NCI-H510A (cell line): ENCODE data around the gene GPR3.

ENCODE experiments used
- DNase-seq: peaks from one replicate; lab custom pipeline; 2025; lab: John Stamatoyannopoulos, UW

Gene GPR3

DNA sequence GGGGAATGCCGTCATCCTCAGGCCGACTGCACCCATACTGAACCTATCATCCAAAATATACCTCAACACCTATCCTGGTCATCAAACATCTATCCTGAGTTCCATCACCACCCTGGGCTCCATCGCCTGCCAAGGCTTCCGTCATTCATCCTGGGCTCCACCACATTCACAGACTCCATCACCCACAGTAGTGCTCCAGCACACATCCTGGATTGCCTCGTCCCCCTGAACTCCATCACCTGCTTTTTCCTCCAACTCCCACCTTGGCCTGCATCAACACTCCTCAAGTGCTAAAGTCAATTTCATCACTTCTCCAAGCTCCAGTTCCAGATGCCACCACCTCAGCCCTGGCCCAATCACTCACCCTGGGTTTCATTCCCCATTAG, 33.5 kb upstream of the GPR3 start:
- DNase-seq = no peak

DNA sequence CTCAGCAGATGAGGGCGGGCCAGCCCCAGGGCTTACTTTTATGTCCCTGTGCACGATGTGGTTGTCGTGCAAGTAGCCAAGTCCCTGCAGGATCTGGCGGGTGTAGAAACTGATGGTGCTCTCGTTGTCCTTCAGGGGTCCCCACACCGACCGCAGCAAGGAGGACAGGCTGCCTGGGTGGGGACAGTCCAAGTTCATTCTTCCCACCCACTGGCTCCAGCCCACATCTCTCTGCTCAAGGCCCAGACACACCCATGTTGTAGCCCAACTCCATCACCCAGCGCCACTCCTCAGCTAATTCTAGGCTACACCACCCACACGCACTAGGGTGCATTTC, 32.6 kb upstream of the GPR3 start:
- no peak for DNase-seq

GRCh38 chr1:27360159-27361043, 32.0 kb upstream of the GPR3 start:
- no peak for DNase-seq

DNA sequence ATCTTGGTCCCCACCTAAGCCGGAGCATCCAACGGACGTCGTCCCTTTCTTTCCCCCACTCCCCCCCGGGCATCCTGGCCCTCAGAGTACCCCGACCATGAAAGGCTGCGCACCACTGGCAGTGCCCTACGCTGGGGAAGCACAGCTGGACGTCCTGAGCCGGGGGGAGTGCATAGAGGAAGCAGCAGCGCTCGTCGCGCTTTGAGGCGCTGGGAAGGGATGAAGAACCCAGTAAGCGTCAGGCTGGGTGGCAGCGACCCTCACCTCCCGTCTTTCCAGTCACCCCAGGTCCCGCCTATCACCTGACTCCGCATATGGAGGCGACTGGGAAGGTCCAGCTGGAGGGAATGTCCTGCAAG, 31.4 kb upstream of the GPR3 start:
- no peak for DNase-seq

GRCh38 chr1:27361553-27361952, 30.9 kb upstream of the GPR3 start:
- DNase-seq = no peak

- no peak for DNase-seq
Measured at GRCh38 chr1:27363766-27364695, 28.4 kb upstream of the GPR3 start.

GRCh38 chr1:27364696-27365371, 27.6 kb upstream of the GPR3 start:
- no peak for DNase-seq

DNA sequence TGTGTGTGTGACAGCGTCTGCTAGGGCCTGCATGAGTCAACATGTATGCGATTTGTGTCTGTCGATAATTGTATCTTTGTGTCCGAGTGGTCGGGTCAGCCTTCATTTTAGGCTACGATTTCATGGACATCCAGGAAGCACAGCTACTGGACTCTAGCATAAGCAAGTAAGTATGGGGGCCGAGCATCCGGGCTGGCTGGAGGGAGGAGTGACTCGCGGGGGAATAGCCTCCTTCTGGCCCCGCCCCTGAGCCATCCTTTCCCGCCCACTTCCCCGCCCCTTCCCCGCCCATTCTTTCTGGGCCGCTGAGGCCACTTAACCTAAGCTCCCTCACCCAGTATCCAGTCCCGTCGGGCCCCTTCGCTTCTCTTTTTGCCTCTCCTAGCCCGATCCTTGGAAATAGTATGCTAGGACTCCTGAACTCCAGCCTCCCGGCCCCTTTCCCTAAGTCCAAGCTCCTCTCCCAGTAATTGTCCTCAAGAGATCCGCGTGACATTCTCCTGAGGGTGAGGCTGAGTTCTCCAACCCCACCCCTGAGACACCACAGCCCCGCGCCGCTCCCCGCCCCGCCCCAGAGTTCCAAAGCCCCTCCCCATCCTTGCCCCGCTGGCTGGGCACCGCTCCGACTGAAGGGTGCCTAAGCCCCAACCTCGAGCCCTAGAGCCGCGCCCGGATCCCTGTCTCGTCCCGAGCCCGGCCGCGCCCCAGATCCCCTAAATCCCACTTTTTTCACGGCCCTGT, 26.9 kb upstream of the GPR3 start:
- peak; percentile 74 for DNase-seq

DNA sequence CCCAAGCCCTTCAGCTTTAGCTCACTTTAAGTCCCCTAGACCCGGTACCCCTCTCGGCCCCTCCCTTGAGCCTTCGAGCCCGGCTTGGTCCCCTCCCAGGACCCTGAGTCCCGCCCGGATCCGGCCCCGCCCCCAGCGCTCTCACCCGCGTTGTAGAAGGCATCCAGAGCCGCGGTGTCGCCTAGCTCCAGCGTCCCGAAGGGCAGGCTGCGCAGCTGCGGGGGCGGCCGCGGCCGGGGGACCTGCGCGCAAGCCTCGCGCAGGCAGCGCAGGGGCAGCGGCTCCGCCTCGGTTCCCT, 26.4 kb upstream of the GPR3 start:
- peak; percentile 65 for DNase-seq

- peak; percentile 81 for DNase-seq
Measured at GRCh38 chr1:27366411-27367159, 25.8 kb upstream of the GPR3 start, which contains the start of gene MAP3K6. Gene MAP3K6, minus strand, starts transcription at chr1:27366961. Its CDS starts 364 bp downstream, at chr1:27366597.

DNA sequence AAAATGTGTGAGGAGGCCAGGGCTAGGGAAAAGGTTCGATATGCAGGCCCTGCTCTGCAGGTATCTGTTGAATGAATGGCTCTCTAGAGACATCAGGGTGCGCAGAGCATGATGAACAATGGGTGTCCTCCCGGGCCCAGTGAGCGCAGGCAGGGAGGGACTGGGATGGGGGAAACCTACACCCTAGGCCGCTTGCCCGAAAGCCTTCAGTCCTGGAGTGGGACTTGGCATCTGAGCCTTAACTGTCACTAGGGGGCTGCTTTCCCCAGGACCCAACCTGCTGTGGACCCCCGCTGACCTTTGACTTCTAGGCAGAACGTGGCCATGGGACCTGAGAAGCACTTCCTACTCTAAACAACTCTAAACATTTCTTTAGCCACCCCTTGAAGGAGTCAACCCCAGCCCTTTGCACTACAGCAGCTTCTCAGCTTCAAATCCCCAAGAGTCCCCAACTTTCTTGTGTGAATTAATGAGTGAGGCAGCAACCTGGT, 25.2 kb upstream of the GPR3 start:
- DNase-seq = no peak

DNA sequence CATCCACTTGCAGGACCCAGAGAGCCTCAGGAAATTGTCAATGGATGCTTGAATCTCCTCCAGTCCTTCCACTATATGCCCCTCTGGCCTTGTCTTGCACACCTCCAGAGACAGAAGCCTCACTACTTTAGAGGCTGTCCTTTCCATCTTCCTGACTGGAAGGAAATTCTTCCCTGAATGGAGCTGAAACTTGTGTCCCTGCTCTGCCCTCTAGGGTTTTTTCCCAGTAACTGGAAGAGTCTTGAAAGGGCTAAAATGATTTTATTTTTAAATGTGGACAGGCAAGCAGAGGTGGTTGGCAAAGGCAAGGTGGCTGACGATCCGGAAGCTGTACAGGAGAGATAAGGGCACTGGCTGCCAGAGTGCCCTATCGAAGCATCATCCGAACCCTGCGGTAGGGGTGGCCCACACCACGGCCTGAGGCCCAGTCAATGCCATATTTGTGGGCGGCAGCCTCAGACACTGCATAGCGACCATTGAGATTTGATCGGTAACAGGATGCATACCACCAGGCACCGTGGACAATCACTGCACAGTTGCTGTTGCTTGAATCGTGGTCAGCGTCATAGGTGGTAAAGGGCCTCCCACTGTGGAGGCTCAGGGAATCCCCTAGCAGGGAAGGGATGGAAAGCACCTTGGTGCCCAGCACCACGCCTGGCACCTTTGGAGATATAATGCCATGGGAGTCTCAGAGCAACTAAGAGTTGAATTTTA, 23.4 kb upstream of the GPR3 start:
- no peak for DNase-seq

DNA sequence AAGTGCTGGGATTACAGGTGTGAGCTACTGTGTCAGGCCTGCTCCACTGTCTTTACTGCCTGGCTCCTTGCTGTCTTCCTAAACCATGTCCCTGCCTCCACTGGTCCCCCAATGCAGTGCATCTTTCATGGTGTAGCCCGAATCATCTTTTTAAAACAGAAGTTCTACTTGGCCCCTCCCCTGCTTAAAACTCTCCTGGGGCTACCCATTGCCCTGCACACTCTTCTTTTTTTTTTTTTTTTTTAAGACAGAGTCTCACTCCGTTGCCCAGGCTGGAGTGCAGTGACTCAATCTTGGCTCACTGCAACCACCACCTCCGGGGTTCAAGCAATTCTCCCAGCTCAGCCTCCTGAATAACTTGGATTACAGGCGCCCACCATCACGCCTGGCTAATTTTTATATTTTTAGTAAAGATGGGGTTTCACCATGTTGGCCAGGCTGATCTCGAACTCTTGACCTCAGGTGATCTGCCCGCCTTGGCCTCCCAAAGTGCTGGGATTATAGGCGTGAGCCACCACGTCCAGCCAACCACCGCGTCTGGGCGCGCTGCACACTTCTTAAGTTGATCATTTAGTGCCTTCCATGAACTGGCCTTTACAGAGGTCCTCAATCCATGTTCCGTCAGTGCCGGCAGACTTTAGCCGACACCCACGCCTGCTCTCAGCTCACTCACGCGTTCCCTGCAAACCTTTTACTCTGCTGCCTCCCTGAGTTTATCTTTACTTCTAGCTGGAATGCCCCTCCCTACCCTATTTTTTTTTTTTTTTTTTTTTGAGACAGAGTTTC, 20.2 kb upstream of the GPR3 start:
- no peak for DNase-seq

DNA sequence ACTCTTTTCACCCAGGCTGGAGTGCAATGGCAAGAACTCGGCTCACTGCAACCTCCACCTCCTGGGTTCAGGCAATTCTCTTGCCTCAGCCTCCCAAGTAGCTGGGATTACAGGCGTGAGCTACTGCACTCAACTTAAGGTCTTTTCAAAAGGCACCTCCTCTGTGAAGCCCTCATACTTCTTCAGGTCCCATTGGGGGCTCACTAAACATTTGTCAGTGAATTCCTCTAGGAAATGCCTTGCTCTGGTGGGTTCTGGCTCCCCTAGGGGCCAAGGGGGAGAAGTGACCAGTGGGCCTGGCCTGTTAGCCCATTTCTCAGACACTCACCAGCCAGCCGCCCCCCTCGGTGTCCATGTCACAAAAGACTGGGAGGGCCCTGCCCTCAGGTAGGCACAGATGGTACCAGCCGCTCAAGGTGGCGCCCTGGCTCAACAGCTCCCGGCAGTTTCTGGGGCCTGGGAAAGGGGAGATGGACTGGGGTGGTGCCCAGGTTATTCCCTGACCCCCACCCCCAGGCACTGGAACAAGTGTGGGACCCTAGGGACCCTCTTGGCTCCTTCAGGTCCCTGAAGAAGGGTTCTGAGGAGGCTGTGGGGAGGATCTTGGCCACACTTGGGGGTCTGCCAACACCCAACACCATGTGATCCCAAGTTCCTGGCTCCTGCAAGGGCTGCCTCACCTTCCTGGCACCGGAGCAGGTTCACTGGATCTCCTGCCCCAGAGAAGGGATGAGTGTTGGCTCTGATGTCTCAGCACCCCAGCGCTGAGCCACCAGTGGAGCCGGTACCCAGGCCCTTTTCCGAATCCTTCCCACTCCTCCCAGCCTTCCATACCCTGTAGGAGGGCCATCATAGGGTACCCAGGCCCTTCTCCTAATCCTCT, 19.4 kb upstream of the GPR3 start:
- DNase-seq = no peak

DNA sequence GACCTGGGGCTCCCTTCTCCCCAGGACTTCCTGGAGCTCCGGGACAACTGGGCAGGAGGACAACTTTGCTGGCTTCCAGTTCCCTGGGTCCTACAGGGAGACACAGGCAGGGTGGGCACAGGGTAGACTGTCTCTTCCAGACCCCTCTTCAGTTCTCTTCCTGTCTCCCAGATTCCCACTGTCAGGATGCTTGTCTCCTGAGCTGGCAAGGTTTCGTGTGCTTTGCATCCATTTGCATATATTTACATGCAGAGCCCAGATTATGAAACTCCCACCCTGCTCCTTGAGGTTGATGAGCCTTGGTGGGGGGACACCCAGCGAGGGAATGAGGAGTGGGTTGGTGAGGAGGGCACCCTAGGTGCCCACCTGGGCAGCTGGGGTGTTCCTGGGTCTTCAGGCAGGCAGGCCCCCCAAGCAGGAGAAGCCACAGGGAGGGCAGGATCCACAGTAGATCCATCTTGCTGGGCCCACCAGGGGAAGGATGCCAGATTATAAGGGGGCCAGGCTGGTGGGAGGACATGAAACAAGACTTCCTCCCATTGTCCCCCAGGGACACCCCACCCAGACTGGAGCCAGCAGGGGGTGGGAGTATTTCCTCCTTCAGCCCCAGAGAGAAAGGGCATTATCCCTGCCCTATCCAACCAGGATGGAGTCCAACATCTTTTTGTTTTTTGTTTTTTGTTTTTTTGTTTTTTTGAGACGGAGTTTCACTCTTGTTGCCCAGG, 17.9 kb upstream of the GPR3 start, which contains the start of gene FCN3:
TSS of gene FCN3 (minus strand) at position 463 of the 725 bp plus-strand sequence. CDS start at position 457, 6 bp downstream.
- no peak for DNase-seq

DNA sequence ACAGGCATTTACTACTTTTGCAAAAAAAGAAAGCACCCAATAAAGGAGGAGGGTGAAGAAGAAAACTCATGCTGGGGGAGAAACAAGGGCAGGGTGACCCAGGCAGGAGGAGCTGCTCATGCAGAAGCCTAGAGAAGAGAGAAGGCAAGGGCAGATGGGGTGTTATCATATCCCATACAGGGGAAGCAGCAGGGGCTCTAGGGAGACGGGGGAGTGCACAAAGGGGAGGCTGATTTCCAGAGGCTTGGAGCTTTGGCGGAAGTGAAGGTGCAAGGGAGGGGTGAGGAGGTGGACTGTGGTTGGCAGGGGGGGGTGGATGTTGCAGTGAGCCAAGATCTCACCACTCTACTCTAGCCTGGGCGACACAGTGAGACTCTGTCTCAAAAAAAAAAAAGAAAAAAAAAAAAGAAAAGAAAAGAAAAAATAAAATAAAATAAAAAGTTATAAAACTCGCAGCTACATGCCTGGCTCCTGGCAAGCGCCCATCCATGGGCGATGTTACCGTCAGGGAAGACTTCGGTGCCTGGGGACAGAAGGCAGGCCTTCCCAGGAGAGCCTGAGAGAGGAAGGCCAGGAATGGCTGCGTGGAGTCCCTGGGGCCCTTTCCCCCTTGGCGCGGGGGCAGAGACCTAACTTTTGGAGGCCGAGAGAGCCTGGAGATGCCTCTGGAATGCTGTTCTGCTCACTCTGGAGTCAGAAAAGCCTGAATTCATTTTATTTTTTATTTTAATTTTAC, 14.5 kb upstream of the GPR3 start:
- no peak for DNase-seq

GRCh38 chr1:27379564-27380122, 12.8 kb upstream of the GPR3 start:
- DNase-seq = no peak
